ENCODE measurements around the gene MTFMT.

Gene MTFMT

DNA sequence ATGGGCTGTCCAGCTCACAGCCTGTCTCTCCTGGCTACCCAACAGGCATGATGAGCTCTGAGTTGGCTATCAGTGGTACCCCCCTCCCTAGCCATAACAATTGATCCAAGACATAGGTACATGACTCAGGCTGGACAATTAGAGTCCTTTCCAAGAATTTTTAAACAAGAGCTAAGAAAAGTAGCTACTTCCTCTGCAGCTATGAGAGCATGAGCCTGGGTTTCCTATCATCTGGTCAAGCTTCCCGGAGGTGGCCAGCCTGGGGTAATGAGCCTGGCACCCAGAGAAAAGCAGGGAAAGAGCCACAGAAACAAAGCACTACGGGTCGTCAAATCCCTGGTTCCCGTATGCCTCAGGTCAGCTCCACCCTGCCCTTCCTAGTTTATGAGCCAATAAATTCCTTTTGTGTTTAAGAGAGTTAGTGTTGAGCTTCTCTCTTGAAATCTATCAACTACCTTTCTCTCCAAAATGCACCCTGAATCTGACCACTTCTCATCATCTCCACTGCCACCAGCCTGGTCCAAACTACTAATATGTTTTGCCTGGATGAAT lies 13.4 kb upstream of the MTFMT start:
- no peak for DNase-seq (ENCODE audit: low read depth, low spot score)
- H3K4me3 ChIP-seq (ENCODE audit: low read depth, low read length) = no peak overlapping the region
- ChIA-PET CTCF (interaction anchor here (0.8 to 6.4 kb wide), 7 partner anchors 9 to 59 kb away, joined by 3 to 53 read pairs (median 6); partner anchors contain the start of genes KBTBD13 and RASL12), POLR2A (interaction anchor here (0.6 kb wide), 1 partner anchor 89 kb away, joined by 3 read pairs; no protein-coding TSS in a partner anchor)
- TF ChIP-seq, protein P1, sequence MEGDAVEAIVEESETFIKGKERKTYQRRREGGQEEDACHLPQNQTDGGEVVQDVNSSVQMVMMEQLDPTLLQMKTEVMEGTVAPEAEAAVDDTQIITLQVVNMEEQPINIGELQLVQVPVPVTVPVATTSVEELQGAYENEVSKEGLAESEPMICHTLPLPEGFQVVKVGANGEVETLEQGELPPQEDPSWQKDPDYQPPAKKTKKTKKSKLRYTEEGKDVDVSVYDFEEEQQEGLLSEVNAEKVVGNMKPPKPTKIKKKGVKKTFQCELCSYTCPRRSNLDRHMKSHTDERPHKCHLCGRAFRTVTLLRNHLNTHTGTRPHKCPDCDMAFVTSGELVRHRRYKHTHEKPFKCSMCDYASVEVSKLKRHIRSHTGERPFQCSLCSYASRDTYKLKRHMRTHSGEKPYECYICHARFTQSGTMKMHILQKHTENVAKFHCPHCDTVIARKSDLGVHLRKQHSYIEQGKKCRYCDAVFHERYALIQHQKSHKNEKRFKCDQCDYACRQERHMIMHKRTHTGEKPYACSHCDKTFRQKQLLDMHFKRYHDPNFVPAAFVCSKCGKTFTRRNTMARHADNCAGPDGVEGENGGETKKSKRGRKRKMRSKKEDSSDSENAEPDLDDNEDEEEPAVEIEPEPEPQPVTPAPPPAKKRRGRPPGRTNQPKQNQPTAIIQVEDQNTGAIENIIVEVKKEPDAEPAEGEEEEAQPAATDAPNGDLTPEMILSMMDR (IDR thresholded peaks at IDR 0.05; ENCODE audit: insufficient read depth, low read length, missing control alignments) = no peak

DNA sequence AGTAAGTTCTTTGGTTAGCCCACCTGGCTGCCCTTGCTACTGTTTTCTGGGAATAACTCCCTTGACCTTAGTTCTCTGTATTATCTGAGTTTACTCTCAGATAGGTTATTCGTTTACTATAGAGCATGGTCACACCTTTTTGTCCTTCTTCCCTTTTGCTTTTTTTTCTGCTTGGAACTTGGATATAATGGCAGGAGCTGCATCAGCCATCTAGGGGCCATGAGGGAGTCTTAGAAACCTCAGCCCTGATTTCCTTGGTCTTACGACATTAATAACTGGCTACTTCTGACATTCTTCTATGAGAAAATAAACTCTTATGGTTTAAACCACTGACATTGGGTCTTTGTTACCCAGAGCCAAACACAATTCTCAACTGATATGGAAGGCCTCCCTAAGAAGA lies 12.3 kb upstream of the MTFMT start:
- TF ChIP-seq, protein P1 (IDR thresholded peaks at IDR 0.05; ENCODE audit: insufficient read depth, low read length, missing control alignments) = no peak
- H3K4me3 ChIP-seq (ENCODE audit: low read depth, low read length) = no peak overlapping the region
- CTCF ChIA-PET = interaction anchor here (1.5 to 6.4 kb wide), 3 partner anchors 11 to 60 kb away, joined by 6 to 53 read pairs (median 15); partner anchors contain the start of gene KBTBD13
- POLR2A ChIA-PET = no interaction called here
- DNase-seq (ENCODE audit: low read depth, low spot score) = no peak

DNA sequence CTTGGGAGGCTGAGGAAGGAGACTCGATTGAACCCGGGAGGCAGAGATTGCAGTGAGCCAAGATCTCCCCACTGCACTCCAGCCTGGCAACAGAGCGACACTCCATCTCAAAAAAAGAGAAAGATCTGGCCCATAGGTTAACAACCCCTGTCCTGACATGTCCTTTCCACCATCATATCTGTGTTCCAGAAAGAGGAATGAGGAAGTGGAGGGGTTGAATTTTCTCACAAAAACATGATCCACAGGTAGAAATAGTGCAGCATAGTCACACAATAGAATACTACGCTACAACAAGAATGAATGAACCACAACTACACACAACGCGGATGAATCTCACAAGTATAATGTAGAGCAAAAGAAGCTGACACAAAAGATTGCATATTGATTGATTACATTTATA lies 11.0 kb upstream of the MTFMT start:
- DNase-seq (ENCODE audit: low read depth, low spot score) = no peak
- POLR2A ChIA-PET = no interaction called here
- TF ChIP-seq, protein P1 (IDR thresholded peaks at IDR 0.05; ENCODE audit: insufficient read depth, low read length, missing control alignments) = no peak
- H3K4me3 ChIP-seq (ENCODE audit: low read depth, low read length) = no peak overlapping the region
- CTCF ChIA-PET = interaction anchor here (1.0 to 6.4 kb wide), 3 partner anchors 13 to 61 kb away, joined by 3 to 53 read pairs (median 7); no protein-coding TSS in a partner anchor

DNA sequence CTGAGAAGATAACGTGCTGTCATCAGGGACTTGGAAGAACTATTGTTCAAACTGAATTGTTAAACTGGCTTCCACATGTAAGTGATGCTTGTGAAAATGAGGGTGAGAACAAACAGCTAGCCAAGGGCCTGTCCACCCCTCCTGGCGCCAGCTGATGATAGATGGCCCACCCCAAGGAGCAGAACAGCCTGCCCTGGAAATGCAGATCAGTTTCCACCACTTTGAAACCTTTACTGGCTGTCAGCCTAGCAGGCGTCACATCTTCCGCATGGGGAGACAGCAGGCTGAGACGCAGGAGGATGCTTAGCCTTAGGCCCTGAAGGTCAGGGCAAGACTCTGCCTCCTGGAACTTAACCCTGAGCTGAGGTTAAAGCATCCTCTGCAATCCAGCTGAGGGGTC lies 9.4 kb upstream of the MTFMT start:
- CTCF ChIA-PET = interaction anchor here (0.9 to 2.2 kb wide), 6 partner anchors 8 to 63 kb away, joined by 4 to 15 read pairs (median 6); no protein-coding TSS in a partner anchor
- TF ChIP-seq, protein P1 (IDR thresholded peaks at IDR 0.05; ENCODE audit: insufficient read depth, low read length, missing control alignments) = no peak
- POLR2A ChIA-PET = no interaction called here
- no peak overlapping the region for H3K4me3 ChIP-seq (ENCODE audit: low read depth, low read length)
- no peak for DNase-seq (ENCODE audit: low read depth, low spot score)

DNA sequence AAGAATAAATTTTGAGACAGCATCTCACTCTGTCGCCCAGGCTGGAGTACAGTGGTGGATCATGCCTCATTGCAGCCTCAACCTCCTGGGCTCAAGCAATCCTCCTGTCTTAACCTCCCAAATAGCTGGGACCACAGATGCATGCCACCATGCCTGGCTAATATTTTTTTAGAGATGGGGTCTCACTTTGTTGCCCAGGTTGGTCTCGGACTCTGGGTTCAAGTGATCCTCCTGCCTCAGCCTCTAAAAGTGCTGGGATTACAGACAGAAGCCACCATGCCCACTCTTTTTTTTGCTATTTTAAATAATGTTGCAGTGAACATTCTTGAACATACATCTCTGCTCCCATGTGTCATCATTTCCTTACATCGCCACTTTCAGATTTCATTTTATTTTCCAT lies 9.0 kb upstream of the MTFMT start:
- DNase-seq (ENCODE audit: low read depth, low spot score) = no peak
- H3K4me3 ChIP-seq (ENCODE audit: low read depth, low read length) = no peak overlapping the region
- CTCF ChIA-PET = interaction anchor here (1.3 to 2.2 kb wide), 4 partner anchors 14 to 63 kb away, joined by 5 to 15 read pairs (median 6); no protein-coding TSS in a partner anchor
- POLR2A ChIA-PET = no interaction called here
- TF ChIP-seq, protein P1 (IDR thresholded peaks at IDR 0.05; ENCODE audit: insufficient read depth, low read length, missing control alignments) = no peak

DNA sequence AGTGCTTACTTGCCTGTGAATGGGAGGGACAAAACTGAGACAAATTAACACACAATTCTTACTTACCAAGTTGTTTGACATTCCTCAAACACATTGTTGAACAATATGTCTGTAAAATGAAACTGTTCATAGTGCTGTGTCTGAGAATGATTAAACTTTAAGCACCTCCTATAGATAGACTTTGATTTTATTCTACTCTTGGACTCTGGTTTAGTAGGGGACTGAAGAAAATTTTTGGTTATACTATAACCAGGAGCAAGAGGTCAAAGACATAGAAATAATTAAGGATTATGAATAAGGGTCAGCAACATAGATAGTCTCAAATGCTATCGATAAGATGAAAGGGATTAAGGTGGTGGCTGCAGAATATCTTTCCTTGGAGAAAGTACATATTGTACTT lies 7.9 kb upstream of the MTFMT start:
- DNase-seq (ENCODE audit: low read depth, low spot score) = no peak
- TF ChIP-seq, protein P1 (IDR thresholded peaks at IDR 0.05; ENCODE audit: insufficient read depth, low read length, missing control alignments) = no peak
- ChIA-PET CTCF (interaction anchor here (0.7 kb wide), 1 partner anchor 29 kb away, joined by 3 read pairs; no protein-coding TSS in a partner anchor), POLR2A (no interaction called here)
- no peak overlapping the region for H3K4me3 ChIP-seq (ENCODE audit: low read depth, low read length)

Measured in AG04449 (cell line).